ENCODE data around the gene RRAS. TPM values are rescaled to one million over a fixed set of nuclear protein-coding genes. Genes with fewer than 3 reads are reported as not detected.
A peak's percentile ranks its signal among the peaks of the same experiment; 100 is the strongest.

The RRAS gene
- total RNA-seq, 1 experiment from 2014 or later = 55.9 TPM

DNA sequence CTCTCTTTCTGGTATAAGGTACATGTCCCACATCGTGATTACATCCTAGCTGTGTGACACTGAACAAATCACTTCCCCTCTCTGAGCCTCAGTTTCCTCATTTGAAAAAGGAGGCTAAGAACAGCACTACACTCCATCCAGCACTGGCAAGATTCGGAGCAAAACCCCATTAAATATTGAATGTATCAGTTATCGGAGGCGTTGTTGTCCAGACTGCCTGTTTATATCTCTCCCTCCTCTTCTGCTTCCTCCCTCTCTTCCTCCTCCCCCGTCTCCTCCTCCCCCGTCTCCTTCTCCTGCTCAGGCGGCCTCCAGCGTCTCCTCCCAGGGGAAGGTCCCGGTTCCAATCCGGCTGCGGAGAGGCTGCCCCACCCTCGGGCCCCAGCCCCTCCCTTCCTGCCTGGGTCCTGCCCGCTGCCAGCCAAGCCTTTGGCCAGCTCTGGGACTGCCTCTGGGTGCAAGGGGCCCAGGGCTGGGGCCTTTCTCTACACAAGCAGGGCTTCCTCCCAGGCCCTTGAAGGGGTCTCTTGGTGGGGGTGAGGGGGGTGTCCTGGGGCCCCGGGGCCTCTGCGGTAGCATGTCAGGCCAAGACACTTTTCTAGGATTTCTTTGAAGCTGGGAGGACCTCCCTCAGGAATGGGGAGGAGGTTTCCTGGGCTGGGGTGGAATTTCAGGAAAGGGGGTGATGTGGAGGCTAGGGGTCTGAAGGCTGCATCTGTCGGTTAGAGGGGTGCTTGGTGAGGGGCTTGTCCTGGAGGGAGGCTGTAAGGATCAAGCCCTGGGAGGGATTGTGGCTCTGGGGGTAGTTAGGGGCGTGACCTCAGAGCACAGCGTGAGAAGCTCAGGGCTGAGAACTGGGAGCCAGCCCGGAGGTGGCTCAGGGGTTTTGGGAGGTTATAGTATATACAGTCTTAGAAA lies 1.9 kb downstream of the RRAS start (continued):
- TF ChIP-seq YY1 (IDR thresholded peaks at IDR 0.05; ENCODE audit: extremely low read depth, insufficient replicate concordance, low read depth, low read length) (no peak), SIN3A (IDR thresholded peaks at IDR 0.05; ENCODE audit: low read depth) (no peak), POLR2AphosphoS5 (IDR thresholded peaks at IDR 0.05; ENCODE audit: low read depth, low read length) (peak; percentile 44; the same call in 1 of the 2 replicates), CBX3 (IDR thresholded peaks at IDR 0.05; ENCODE audit: low read depth) (no peak), JUND (IDR thresholded peaks at IDR 0.05) (no peak), POLR2A (IDR thresholded peaks at IDR 0.05; ENCODE audit: borderline replicate concordance, extremely low read depth, insufficient read depth, insufficient read length) (no peak), EZH2phosphoT487 (IDR thresholded peaks at IDR 0.05; ENCODE audit: borderline replicate concordance) (no peak), RAD21 (IDR thresholded peaks at IDR 0.05; ENCODE audit: low read depth) (no peak), ELF1 (IDR thresholded peaks at IDR 0.05; ENCODE audit: borderline replicate concordance, low read depth) (no peak), FOSL1 (IDR thresholded peaks at IDR 0.05; ENCODE audit: low read depth) (no peak), CTCF (IDR thresholded peaks at IDR 0.05 in 2 of 3, conservative IDR thresholded peaks at IDR 0.05 in 1 of 3; ENCODE audit: borderline replicate concordance in 1 of 3, insufficient read depth in 1 of 3, low read depth in 2 of 3, low read length in 2 of 3) (no peak), EGR1 (IDR thresholded peaks at IDR 0.05; ENCODE audit: low read depth) (peak; percentile 69; the same call in 1 of the 2 replicates)

Data from HCT116 (cell line).